HepG2 (cell line): Measurements from ENCODE around the gene EFEMP2. TPM values are rescaled to one million over a fixed set of nuclear protein-coding genes. Genes with fewer than 3 reads are reported as not detected.

Experiments
- ATAC-seq: fragments of 200-7000 bp; cut with Tn5 transposase; 3 replicates; pipeline ENCODE4 v1.9.1; 2020; ENCODE audit warnings: mild to moderate bottlenecking, moderate library complexity
- BruUV-seq: library from RNA; stranded (reverse); fragments of 400-500 nt; replicated peaks from 2 replicates; lab custom pipeline; 2021; lab: Mats Ljungman, UMichigan
- CTCF ChIA-PET: fragments of 300-600 bp; formaldehyde crosslinking; extraction: SDS; loops from one replicate; lab custom pipeline; 2021; ENCODE audit warnings: low total read pairs, inconsistent platforms, low intra/inter-chr PET ratio; lab: Yijun Ruan, JAX
- POLR2A ChIA-PET: fragments of 350-600 bp; sonication (Branson Sonifier 250); formaldehyde crosslinking; loops from one replicate; lab custom pipeline; 2020; ENCODE audit warnings: antibody characterized with exemption, inconsistent platforms; lab: Yijun Ruan, JAX
- DNase-seq: peaks from one replicate; pipeline ENCODE4 v3.0.0-alpha.2; 2015; ENCODE audit warnings: low spot score
- FAIRE-seq: peaks from 3 replicates; lab custom pipeline; 2011; peaks lifted over from hg19 to GRCh38; lab: Jason Lieb, UNC
- H2AFZ ChIP-seq: one replicate; pipeline ENCODE4 v1.6.1; 2011; ENCODE audit warnings: low read length, inconsistent platforms
- H3K27ac ChIP-seq: fragments of 300-600 bp; 3 replicates; pipeline ENCODE4 v1.8.0; 2011; ENCODE audit warnings: mixed run types, mild to moderate bottlenecking, mixed read lengths, low read length, inconsistent platforms; ENCODE audit not compliant: insufficient read depth; ENCODE audit errors: extremely low read length
- H3K27me3 ChIP-seq, 2 experiments: fragments of 200-600 bp in 1 of 2; 2 replicates in 1 of 2; 3 replicates in 1 of 2; pipeline versions ENCODE4 v1.6.0 to v1.8.0; 2011; ENCODE audit warnings: low read length in 2 of 2, mild to moderate bottlenecking in 2 of 2, moderate library complexity in 2 of 2, inconsistent platforms in 1 of 2; ENCODE audit not compliant: insufficient read depth in 2 of 2, control insufficient read depth in 1 of 2
- H3K36me3 ChIP-seq, 2 experiments: fragments of 200-600 bp in 1 of 2; replicated peaks in 1 of 2; 2 replicates in 1 of 2; 3 replicates in 1 of 2; pipeline versions ENCODE4 v1.5.1 to v1.8.0; 2011; ENCODE audit warnings: low read length in 2 of 2, inconsistent platforms in 1 of 2; ENCODE audit not compliant: insufficient read depth in 2 of 2, control insufficient read depth in 1 of 2
- H3K4me1 ChIP-seq: 2 replicates; pipeline ENCODE4 v1.5.1; 2012; ENCODE audit warnings: low read length, inconsistent platforms; ENCODE audit not compliant: insufficient read depth
- H3K4me2 ChIP-seq: 2 replicates; pipeline ENCODE4 v1.6.0; 2011; ENCODE audit warnings: low read depth, low read length, inconsistent platforms
- H3K4me3 ChIP-seq, 3 experiments: fragments of 200-600 bp in 1 of 3; sonication (generic), shearing (Covaris generic) in 1 of 3; replicated peaks in 1 of 3; 2 replicates each; pipeline ENCODE4 v1.5.1; 2011 to 2016; ENCODE audit warnings: low read length in 3 of 3, inconsistent platforms in 2 of 3, low read depth in 2 of 3, mild to moderate bottlenecking in 2 of 3, control low read depth in 1 of 3, mixed read lengths in 1 of 3; ENCODE audit not compliant: insufficient read depth in 1 of 3
- H3K79me2 ChIP-seq: one replicate; pipeline ENCODE4 v1.6.1; 2011; ENCODE audit warnings: low read length, inconsistent platforms; ENCODE audit not compliant: insufficient read depth
- H3K9ac ChIP-seq: 2 replicates; pipeline ENCODE4 v1.6.0; 2011; ENCODE audit warnings: mild to moderate bottlenecking, low read depth, low read length, inconsistent platforms; ENCODE audit not compliant: insufficient read depth
- H3K9me3 ChIP-seq: 2 replicates; pipeline ENCODE4 v1.5.1; 2012; ENCODE audit warnings: mild to moderate bottlenecking, low read length
- H4K20me1 ChIP-seq: 2 replicates; pipeline ENCODE4 v1.6.0; 2011; ENCODE audit warnings: inconsistent platforms, mild to moderate bottlenecking, low read length, moderate library complexity; ENCODE audit not compliant: insufficient read depth
- ATF7-NPFF ChIP-seq: sonication (generic); formaldehyde crosslinking; IDR thresholded peaks from 2 replicates; pipeline ENCODE4 v1.8.1; 2023; ENCODE audit warnings: mild to moderate bottlenecking, low read depth, missing genetic modification reagents, moderate library complexity
- CHD4 ChIP-seq: fragments of 200-600 bp; sonication (generic); IDR thresholded peaks from 2 replicates; pipeline ENCODE4 v1.7.0; 2017; ENCODE audit warnings: mild to moderate bottlenecking, low read length, borderline replicate concordance
- CSRNP1 ChIP-seq: sonication (generic); formaldehyde crosslinking; IDR thresholded peaks from 2 replicates; pipeline ENCODE4 v1.8.1; 2023; ENCODE audit warnings: mild to moderate bottlenecking, missing genetic modification reagents
- IKZF4 ChIP-seq: sonication (generic); formaldehyde crosslinking; IDR thresholded peaks from 2 replicates; pipeline ENCODE4 v1.5.1; 2020; ENCODE audit warnings: borderline replicate concordance, mild to moderate bottlenecking, low read depth, missing genetic modification reagents; ENCODE audit errors: not compliant biosample characterization
- KLF11 ChIP-seq: IDR thresholded peaks from 2 replicates; pipeline ENCODE4 v1.6.1; 2016; ENCODE audit warnings: missing compliant biosample characterization
- MXD1 ChIP-seq: sonication (generic); formaldehyde crosslinking; IDR thresholded peaks from 2 replicates; pipeline ENCODE4 v1.4.0; 2020; ENCODE audit warnings: mild to moderate bottlenecking, missing genetic modification reagents
- PAF1 ChIP-seq: IDR thresholded peaks from 2 replicates; pipeline ENCODE4 v1.6.1; 2016; ENCODE audit warnings: missing genetic modification reagents, missing compliant biosample characterization
- PBX2 ChIP-seq: IDR thresholded peaks from 2 replicates; pipeline ENCODE4 v1.6.1; 2016; ENCODE audit warnings: control low read depth
- TAF1 ChIP-seq: sonication (generic); formaldehyde crosslinking; IDR thresholded peaks from 2 replicates; pipeline ENCODE4 v1.4.0; 2020; ENCODE audit warnings: missing genetic modification reagents
- ZBTB49 ChIP-seq: sonication (generic); formaldehyde crosslinking; IDR thresholded peaks from 2 replicates; pipeline ENCODE4 v1.4.0; 2020; ENCODE audit warnings: missing genetic modification reagents, borderline replicate concordance
- ZNF282 ChIP-seq: fragments of 450-650 bp; IDR thresholded peaks from 2 replicates; pipeline ENCODE4 v1.6.1; 2018; ENCODE audit not compliant: partially characterized antibody
- ZNF33A ChIP-seq: sonication (generic); formaldehyde crosslinking; IDR thresholded peaks from 2 replicates; pipeline ENCODE4 v1.5.1; 2020; ENCODE audit warnings: missing genetic modification reagents, mild to moderate bottlenecking, moderate library complexity, borderline replicate concordance
- ZNF513 ChIP-seq: sonication (generic); formaldehyde crosslinking; conservative IDR thresholded peaks from 2 replicates; pipeline ENCODE4 v1.5.0; 2020; ENCODE audit warnings: missing genetic modification reagents
- ZNF550 ChIP-seq: sonication (generic); formaldehyde crosslinking; IDR thresholded peaks from 2 replicates; pipeline ENCODE4 v1.4.0; 2020; ENCODE audit warnings: mild to moderate bottlenecking, missing genetic modification reagents, borderline replicate concordance
- ZNF703 ChIP-seq: sonication (generic); formaldehyde crosslinking; IDR thresholded peaks from 2 replicates; pipeline ENCODE4 v1.5.1; 2020; ENCODE audit warnings: missing genetic modification reagents, mild to moderate bottlenecking, moderate library complexity, borderline replicate concordance
- ZNF737 ChIP-seq: sonication (generic); formaldehyde crosslinking; IDR thresholded peaks from 2 replicates; pipeline ENCODE4 v1.5.0; 2020; ENCODE audit warnings: missing genetic modification reagents, mild to moderate bottlenecking, borderline replicate concordance
- WGBS: methylation state at CpG from one replicate; pipeline ENCODE4 v1.1.6; 2017; ENCODE audit warnings: low lambda C conversion rate; 5-methylcytosine and 5-hydroxymethylcytosine counted together
- in situ Hi-C: cut with HindIII; loops from 2 replicates; pipeline ENCODE4 v1.10.0; 2017; ENCODE audit warnings: low pct_unique_long_range_greater_than_20kb; ENCODE audit not compliant: extremely low pct_ligation_motif_present
- intact Hi-C: fragments of 100-400 bp; cut with micrococcal nuclease; formaldehyde crosslinking; loops from one replicate; pipeline ENCODE4 v1.10.0; 2022; ENCODE audit not compliant: unreplicated experiment
- polyA plus RNA-seq, 8 experiments: library from polyadenylated mRNA; depleted of rRNA in 3 of 8; stranded (reverse) in 7 of 8; unstranded in 1 of 8; fragments of >200 nt; fragmentation: Illumina TruSeq in 4 of 8; extraction: Trizol in 4 of 8; gene quantifications; 2 replicates each; pipeline versions ENCODE4 v1.2.1 to v1.2.3, GENCODE V29; 2011 to 2016; ENCODE audit warnings: low read depth in 4 of 8, missing spikeins in 1 of 8, mixed read lengths in 1 of 8; ENCODE audit not compliant: insufficient read depth in 1 of 8
- total RNA-seq, 5 experiments: library from RNA; depleted of rRNA; stranded (reverse); fragments of >200 nt; fragmentation: Illumina TruSeq; extraction: Trizol; gene quantifications; 2 replicates each; pipeline ENCODE4 v1.2.3, GENCODE V29; 2016; ENCODE audit warnings: low read depth in 1 of 5

EFEMP2 gene
- total and polyA plus RNA-seq, 2 of the 13 experiments (the other 11 are each of a cell fraction or from before 2014, with no cell fraction given), result 7.4 to 29.7 TPM

- ChIA-PET POLR2A (interaction anchor here (1.3 kb wide), 1 partner anchor 35 kb away, joined by 3 read pairs; the partner anchor contains the start of gene CCDC85B), CTCF (no interaction called here)
- Histone ChIP-seq H3K36me3 (peaks cover 14 to 34% of the 10 kb centered on the region in 2 experiments), H3K9me3 (0 out of 2 replicates have a peak, but pooled peaks cover 4% of the 10 kb centered on the region), H3K9ac (peak overlapping the region; percentile 86; the same call in 1 of the 2 replicates), H3K27ac (no peak overlapping the region), H3K79me2 (peaks cover 24% of the 10 kb centered on the region), H4K20me1 (peaks cover 50% of the 10 kb centered on the region), H3K4me3 (peak overlapping the region in 1 of 3 experiments; percentile 99; a peak in 2 of 6 replicates), H3K27me3 (no peaks in the 10 kb centered on the region; a peak in 1 of 5 replicates), H3K4me2 (peak overlapping the region; percentile 79), H3K4me1 (peaks cover 51% of the 10 kb centered on the region), H2AFZ (no peak overlapping the region)
- in situ Hi-C loops (loop anchor here (10.0 kb wide), 1 partner anchor 301 kb away; the partner anchor contains the start of gene LTBP3), intact Hi-C loops (no loop called here)
- no peak for FAIRE-seq
- no peak for DNase-seq
- WGBS, result 94% methylated on average over 15 of the region's 15 CpGs
- BruUV-seq, result no TSS peak
- ATAC-seq, result no peak
- TF ChIP-seq ZNF703 (CRISPR knock-in tag), result no peak
- TF ChIP-seq ZNF550 (CRISPR knock-in tag), result no peak
- no peak for TF ChIP-seq MXD1 (CRISPR knock-in tag)
- no peak for TF ChIP-seq PBX2 (CRISPR knock-in tag)
- no peak for TF ChIP-seq ZNF513 (CRISPR knock-in tag)
- no peak for TF ChIP-seq IKZF4
- TF ChIP-seq ZNF737 (CRISPR knock-in tag), result no peak
- TF ChIP-seq CSRNP1, result no peak
- no peak for TF ChIP-seq KLF11 (CRISPR knock-in tag)
- TF ChIP-seq ZNF282, result no peak
- no peak for TF ChIP-seq PAF1 (CRISPR knock-in tag)
- no peak for TF ChIP-seq CHD4
- TF ChIP-seq ATF7-NPFF (CRISPR knock-in tag), result no peak
- TF ChIP-seq TAF1 (CRISPR knock-in tag), result no peak
- TF ChIP-seq ZBTB49 (CRISPR knock-in tag), result no peak
- no peak for TF ChIP-seq ZNF33A (CRISPR knock-in tag)
These were observed 16.7 kb downstream of the EFEMP2 start for GRCh38 chr11:65855927-65856363.
